ENCODE data around the gene GGTLC1.
"Not testable (repeated sequence)": the region's sequence is repeated elsewhere in the genome, so short reads cannot be mapped to it uniquely, and the experiment has no call there.

The GGTLC1 gene

GRCh38 chr20:23994001-23994633 is 5.5 kb upstream of the GGTLC1 start:
- DNase-seq, result not testable (repeated sequence)

DNA sequence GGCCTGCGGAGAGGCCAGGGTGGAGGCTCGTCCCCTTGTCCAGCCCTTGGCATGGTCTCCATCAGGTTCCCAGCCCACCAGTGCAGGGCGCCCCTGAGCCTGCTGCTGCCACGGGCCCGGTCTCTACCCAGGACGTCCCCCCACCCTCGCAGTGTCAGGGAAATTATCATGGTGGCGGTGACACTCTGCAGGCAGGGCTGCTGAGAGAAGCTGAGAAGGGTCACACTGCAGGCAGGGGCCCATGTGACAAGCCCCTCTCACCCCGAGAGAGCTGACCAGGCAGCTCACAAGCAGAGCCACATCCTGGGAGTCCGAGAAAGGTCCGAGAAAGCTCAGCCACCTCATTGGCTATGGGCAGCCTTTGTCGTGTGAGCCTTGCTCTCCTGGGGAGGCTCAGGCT is 4.9 kb upstream of the GGTLC1 start:
- not testable (repeated sequence) for DNase-seq

- not testable (repeated sequence) for DNase-seq
Observed at GRCh38 chr20:23990296-23990695, 1.7 kb upstream of the GGTLC1 start.

GRCh38 chr20:23988966-23989365 is 387 bp upstream of the GGTLC1 start:
- DNase-seq, result not testable (repeated sequence)

- not testable (repeated sequence) for DNase-seq
Observed at GRCh38 chr20:23986716-23987115, 1.9 kb downstream of the GGTLC1 start.

- DNase-seq, result not testable (repeated sequence)
Observed at GRCh38 chr20:23986310-23986709, 2.3 kb downstream of the GGTLC1 start.

GRCh38 chr20:23985790-23986225 is 2.8 kb downstream of the GGTLC1 start:
- not testable (repeated sequence) for DNase-seq

DNA sequence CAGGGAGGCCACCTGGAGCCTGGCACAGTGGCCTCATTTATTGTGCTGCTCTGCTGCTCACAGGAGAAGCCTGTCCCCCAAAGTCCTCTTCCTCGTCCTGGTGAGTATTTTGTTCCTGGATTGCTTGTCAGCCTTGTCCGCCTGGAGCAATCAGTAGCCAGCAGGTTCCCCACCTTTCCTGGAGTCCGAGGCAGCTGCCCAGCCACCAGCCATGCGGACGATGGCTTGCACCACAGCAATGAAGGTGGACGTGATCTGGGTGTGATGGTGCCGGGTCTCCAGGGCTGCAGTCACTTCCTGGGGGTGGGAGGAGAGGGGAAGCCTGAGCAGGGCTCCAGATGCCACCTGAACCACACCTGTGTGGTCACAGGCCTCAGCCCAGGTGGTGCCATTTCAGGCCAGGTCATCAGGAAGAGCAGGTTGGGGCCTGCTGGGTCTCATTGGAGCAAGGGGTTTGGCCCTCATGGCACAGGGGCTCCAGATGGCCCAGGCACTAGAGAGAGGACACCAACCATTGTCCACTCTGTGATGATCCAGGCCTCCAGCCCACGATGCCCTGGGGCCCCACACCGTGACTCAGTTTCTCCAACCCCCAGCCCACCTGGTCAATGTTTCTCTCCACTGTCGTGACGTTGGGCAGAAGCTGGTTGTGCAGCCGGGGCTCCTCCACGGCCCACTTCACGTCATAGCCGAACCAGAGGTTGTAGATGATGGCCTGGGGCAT is 3.4 kb downstream of the GGTLC1 start:
- DNase-seq, result not testable (repeated sequence)

DNA sequence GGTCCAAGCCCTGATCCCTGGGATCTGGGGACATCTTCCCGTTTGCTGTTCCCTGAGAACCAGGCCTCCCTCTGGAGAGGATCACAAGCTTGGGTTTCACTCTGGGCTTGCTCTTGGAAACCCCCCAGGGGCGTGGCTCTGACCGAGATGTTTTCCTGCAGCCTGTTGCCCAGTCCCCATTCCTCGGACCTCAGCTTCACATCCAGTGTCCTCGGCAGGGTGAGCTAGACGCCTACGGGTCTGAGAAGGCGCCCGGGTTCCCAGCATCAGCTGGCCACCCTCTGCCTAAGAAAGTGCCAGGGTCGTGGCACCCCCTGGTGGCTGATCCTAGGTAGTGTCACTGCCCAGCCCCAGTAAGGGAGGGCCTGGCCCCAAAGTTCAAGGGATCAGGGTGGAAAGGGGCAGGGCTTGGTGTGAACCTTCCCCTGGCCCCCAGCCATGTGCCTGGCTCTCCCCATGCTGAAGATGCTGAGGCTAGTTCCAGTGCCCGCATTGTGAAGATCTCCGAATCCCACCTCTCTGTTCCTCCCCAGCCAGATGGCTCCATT is 4.0 kb downstream of the GGTLC1 start:
- not testable (repeated sequence) for DNase-seq

DNA sequence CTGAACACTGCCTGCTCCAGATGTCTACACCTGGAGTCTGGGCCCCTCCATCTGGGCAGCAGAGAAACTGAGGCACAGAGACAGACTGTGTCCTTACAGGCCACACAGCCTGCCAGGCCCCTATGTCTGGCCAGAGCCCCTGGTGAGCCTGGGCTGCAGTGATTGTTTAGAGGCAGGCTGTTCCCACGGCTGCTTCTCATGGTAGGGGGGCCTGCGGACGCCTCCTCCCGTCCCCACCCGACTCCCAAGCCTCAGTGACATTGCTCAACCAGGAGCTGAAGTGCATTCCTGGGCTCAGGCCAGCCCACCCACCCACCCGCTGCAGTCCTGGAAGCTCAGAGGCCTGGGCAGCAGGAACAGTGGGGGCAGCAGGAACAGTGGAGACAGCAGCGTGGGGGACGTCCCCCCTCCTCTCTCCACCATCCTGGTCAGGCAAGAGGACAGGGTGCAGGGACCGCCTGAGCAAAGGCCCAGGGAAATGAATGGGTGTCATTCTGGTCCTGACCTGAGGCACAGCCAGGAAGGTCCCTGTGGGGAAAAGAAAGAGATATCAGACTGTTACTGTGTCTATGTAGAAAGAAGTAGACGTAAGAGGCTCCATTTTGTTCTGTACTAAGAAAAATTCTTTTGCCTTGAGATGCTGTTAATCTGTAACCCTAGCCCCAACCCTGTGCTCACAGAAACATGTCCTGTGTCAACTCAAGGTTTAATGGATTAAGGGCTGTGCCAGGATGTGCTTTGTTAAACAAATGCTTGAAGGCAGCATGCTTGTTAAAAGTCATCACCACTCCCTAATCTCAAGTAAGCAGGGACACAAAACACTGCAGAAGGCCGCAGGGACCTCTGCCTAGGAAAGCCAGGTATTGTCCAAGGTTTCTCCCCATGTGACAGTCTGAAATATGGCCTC is 6.2 kb downstream of the GGTLC1 start:
- not testable (repeated sequence) for DNase-seq

DNA sequence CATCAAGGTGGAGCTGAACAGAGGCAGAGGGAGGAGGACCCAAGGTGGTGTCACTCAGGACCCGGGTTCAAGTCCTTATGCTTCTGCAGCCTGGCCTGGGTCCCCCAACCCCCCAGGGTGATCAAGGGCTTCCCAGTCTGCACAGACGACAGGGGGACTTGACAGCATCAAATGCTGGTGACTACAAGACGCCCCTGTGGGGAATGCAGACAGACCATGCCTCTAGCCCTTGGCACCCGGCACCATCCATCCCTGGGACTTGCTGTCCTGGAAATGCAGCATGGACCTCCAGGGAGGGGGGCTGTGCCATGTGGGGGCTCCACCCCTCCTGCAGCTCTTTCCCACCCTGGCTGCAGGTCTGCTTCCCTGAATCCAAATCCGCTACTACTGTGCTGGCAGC is 7.1 kb downstream of the GGTLC1 start:
- DNase-seq, result not testable (repeated sequence)

- DNase-seq, result peak; percentile 60
Observed at GRCh38 chr20:23981014-23981413, 7.6 kb downstream of the GGTLC1 start.

DNA sequence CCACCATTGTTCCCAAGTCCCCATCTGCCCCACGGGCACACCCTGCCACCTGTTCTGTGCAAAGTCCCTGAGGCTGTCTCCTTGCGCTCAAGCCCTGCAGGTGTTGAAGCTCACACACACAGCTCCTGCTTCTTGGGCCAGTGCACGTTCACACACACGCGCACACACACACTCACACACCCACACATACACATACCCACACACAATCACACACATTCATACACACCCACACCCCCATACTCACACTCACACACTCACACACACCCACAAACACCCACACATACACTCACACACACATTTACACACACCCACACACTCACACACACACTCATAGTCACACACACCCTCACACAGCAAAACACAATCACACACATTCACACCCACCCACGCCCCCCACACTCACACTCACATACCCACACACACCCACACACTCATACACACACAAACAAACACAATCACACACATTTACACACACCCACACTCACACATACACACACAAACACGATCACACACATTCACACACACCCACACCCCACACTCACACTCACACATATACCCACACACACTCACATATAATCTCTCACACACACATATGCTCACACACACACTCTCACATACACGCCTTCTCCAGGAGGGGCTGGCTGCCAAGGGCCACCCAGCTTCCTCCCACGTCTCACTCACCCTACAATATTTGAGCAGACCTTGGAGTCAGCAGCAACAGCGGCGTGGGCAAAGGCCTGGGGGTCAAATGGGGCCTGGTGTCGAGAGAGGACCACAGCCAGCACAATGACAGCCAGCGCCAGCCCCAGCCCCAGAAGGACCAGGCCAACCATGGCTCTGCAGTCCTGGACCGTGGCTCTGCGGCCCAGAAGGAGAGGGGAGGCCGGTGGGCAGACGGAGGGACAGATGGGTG is 8.4 kb downstream of the GGTLC1 start:
- not testable (repeated sequence) for DNase-seq

DNA sequence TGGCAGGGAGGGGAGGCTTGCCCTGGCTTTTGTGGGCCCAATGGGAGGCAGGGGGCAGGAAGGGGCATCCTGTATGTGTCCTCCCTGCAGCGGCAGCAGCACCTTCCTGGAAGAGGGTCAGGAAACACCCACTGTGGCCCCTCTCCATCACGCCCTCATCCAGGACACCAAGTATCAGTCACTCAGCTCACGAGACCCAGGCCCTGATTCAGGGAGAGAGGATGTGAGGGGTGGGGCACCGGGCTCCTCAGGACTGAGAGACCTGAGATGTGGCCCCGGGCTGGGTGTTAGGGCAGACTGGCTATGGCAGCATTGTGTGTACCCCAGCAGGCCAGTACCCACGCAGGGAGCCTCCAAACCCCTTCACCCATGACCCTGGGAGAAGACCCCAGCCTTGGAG is 9.2 kb downstream of the GGTLC1 start:
- not testable (repeated sequence) for DNase-seq

GRCh38 chr20:23978457-23978856 is 10.1 kb downstream of the GGTLC1 start:
- DNase-seq, result peak; percentile 60

GRCh38 chr20:23974966-23975365 is 13.6 kb downstream of the GGTLC1 start:
- DNase-seq, result no peak

DNA sequence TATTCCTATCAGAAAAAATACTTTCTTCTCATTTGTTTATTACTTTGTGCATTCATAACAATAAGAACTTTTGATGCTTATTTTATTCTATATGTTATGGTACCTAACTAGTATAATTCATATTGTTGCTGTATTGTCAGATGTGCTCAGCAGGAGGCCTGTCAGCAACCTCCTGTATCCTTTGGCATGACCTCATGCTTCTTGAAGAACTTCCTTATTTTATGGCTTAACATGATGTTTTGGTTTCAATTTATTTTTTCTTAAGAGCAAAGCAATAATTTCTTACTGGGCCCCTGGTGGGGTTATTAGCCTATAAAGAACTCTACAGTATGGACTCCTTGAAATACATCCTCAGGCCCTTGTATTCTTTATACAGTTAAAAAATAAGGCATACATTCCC is 17.3 kb downstream of the GGTLC1 start:
- DNase-seq, result no peak

GRCh38 chr20:23970049-23970448 is 18.5 kb downstream of the GGTLC1 start:
- DNase-seq, result no peak

GRCh38 chr20:23967616-23967979 is 21.0 kb downstream of the GGTLC1 start:
- no peak for DNase-seq

DNA sequence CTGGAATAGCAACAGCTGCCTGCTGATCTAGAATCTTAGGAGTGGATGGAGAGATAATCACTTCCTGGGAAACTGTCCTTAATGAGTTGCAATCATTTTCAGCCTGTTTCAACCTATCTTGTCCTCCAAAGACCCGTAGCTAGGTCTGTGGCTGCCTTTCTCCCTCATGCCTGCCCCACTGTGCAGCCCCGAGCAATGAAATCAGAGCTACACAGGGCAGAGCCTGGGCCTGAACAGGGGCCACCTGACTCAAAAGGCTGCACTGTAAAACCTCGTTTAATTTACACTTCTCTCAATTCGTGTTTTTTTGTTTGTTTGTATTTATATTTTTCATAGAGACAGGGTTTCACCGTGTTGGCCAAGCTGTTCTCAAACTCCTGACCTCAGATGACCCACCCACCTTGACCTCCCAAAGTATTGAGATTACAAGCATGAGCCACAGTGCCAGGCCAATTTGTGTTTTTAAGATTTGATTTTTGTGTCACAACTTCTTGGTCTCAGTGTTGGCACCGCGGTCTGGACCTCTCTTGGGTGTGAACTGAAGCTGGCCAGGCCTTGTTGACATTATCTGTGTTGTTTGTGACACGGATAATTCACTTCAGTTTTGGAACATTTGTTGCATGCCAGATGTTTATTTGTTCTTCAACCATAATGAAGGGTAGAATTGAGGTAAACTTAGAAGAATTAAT is 21.5 kb downstream of the GGTLC1 start:
- no peak for DNase-seq

DNA sequence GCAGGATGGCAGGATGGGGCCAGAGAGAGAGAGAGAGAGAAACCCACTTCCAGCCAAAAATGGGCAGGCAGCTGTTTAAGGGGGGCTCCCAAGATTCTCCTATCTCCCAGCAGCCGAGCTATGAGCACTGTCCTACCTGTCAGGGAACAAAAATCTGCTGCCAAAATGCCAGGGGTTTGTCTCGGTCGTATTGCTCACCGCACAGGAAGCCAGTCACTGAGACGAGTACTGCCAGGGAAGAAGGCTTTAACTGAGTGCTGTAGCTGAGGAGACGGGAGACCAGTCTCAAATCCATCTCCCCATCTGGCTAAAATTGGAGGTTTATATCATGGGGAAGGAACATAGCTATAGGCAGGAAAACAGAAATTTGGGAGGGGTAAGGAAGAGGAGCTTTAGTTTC is 22.3 kb downstream of the GGTLC1 start:
- no peak for DNase-seq
